Liver (tissue), 9 donors: ENCODE measurements around the gene LOXHD1. TPM values are rescaled to one million over a fixed set of nuclear protein-coding genes. Genes with fewer than 3 reads are reported as not detected.

ENCODE experiments used
- DNase-seq: peaks from one replicate; pipeline ENCODE4 v3.0.0-alpha.2; 2017; ENCODE audit warnings: low spot score
- H3K27ac ChIP-seq, 2 donors: one replicate each; pipeline ENCODE4 v1.7.0; 2013; ENCODE audit warnings: inconsistent platforms in 2 of 2, low read length in 2 of 2, control low read depth in 1 of 2, low read depth in 1 of 2, mild to moderate bottlenecking in 1 of 2
- H3K27me3 ChIP-seq, 4 donors: one replicate each; pipeline versions ENCODE4 v1.6.1 to v1.7.0; 2013; ENCODE audit warnings: low read length in 3 of 4, inconsistent platforms in 1 of 4, mild to moderate bottlenecking in 1 of 4, moderate library complexity in 1 of 4; ENCODE audit not compliant: control insufficient read depth in 4 of 4, insufficient read depth in 4 of 4
- H3K36me3 ChIP-seq, 4 donors: one replicate each; pipeline versions ENCODE4 v1.6.1 to v1.7.0; 2013; ENCODE audit warnings: low read length in 3 of 4, mild to moderate bottlenecking in 3 of 4, low read depth in 1 of 4, moderate library complexity in 1 of 4; ENCODE audit not compliant: control insufficient read depth in 4 of 4, insufficient read depth in 3 of 4
- H3K4me1 ChIP-seq, 4 donors: one replicate each; pipeline versions ENCODE4 v1.6.1 to v1.7.0; 2013; ENCODE audit warnings: low read length in 3 of 4, mild to moderate bottlenecking in 3 of 4, moderate library complexity in 1 of 4; ENCODE audit not compliant: control insufficient read depth in 4 of 4, insufficient read depth in 4 of 4
- H3K4me3 ChIP-seq, 3 donors: one replicate each; pipeline versions ENCODE4 v1.6.1 to v1.7.0; 2013; ENCODE audit warnings: low read length in 3 of 3, control low read depth in 1 of 3, low read depth in 1 of 3, mild to moderate bottlenecking in 1 of 3
- H3K9ac ChIP-seq, 2 donors: one replicate each; pipeline ENCODE4 v1.7.0; 2013; ENCODE audit warnings: low read length in 2 of 2, mild to moderate bottlenecking in 2 of 2, moderate library complexity in 2 of 2, control low read depth in 1 of 2, low read depth in 1 of 2
- H3K9me3 ChIP-seq, 4 donors: one replicate each; pipeline versions ENCODE4 v1.6.1 to v1.7.0; 2013; ENCODE audit warnings: low read length in 3 of 4; ENCODE audit not compliant: control insufficient read depth in 4 of 4
- CTCF ChIP-seq: fragments of 150-350 bp; IDR thresholded peaks from 2 replicates; pipeline ENCODE4 v1.5.1; 2017; ENCODE audit warnings: improper control_type of control experiment, low read depth, low read length; ENCODE audit not compliant: missing input control
- EGR1 ChIP-seq, 2 donors: IDR thresholded peaks; 2 replicates each; pipeline ENCODE4 v1.6.1; 2016 to 2018; ENCODE audit warnings: antibody characterized with exemption in 2 of 2, low read depth in 2 of 2
- GABPA ChIP-seq, 2 donors: IDR thresholded peaks in 1 of 2; conservative IDR thresholded peaks in 1 of 2; 2 replicates each; pipeline ENCODE4 v1.6.1; 2016; ENCODE audit warnings: antibody characterized with exemption in 2 of 2, mild to moderate bottlenecking in 1 of 2, moderate library complexity in 1 of 2
- HNF4A ChIP-seq, 2 donors: conservative IDR thresholded peaks; 2 replicates each; pipeline ENCODE4 v1.6.1; 2016; ENCODE audit warnings: antibody characterized with exemption in 2 of 2, mild to moderate bottlenecking in 2 of 2
- HNF4G ChIP-seq: IDR thresholded peaks from 2 replicates; pipeline ENCODE4 v1.6.1; 2016; ENCODE audit warnings: antibody characterized with exemption
- JUND ChIP-seq, 2 donors: IDR thresholded peaks; 2 replicates each; pipeline ENCODE4 v1.6.1; 2016; ENCODE audit warnings: antibody characterized with exemption in 2 of 2
- NR2F2 ChIP-seq: IDR thresholded peaks from 2 replicates; pipeline ENCODE4 v1.6.1; 2016; ENCODE audit warnings: antibody characterized with exemption
- RAD21 ChIP-seq, 2 donors: IDR thresholded peaks; 2 replicates each; pipeline ENCODE4 v1.6.1; 2016; ENCODE audit warnings: antibody characterized with exemption in 2 of 2, mild to moderate bottlenecking in 2 of 2
- REST ChIP-seq: IDR thresholded peaks from 2 replicates; pipeline ENCODE4 v1.6.1; 2016; ENCODE audit warnings: antibody characterized with exemption, mild to moderate bottlenecking
- YY1 ChIP-seq: IDR thresholded peaks from 2 replicates; pipeline ENCODE4 v1.6.1; 2016; ENCODE audit warnings: antibody characterized with exemption, mild to moderate bottlenecking
- ZBTB33 ChIP-seq: IDR thresholded peaks from 2 replicates; pipeline ENCODE4 v1.6.1; 2016; ENCODE audit warnings: antibody characterized with exemption
- WGBS: extraction: QIAGEN DNeasy Blood & Tissue Kit; methylation state at CpG from one replicate; pipeline ENCODE4 v1.1.7; 2013; 5-methylcytosine and 5-hydroxymethylcytosine counted together
- polyA plus RNA-seq, 2 donors: library from polyadenylated mRNA; stranded (reverse) in 1 of 2; unstranded in 1 of 2; fragments of 200-250 nt in 1 of 2; fragments of >200 nt in 1 of 2; fragmentation: Nextera tagmentation in 1 of 2; extraction: Ambion mirVana in 1 of 2; gene quantifications; one replicate each; pipeline versions ENCODE4 v1.2.1 to v1.2.3, GENCODE V29; 2013 to 2015
- total RNA-seq, 2 donors: library from RNA; depleted of rRNA; stranded (reverse); fragments of >200 nt; gene quantifications; one replicate each; pipeline ENCODE4 v1.2.3, GENCODE V29; 2014
- donor health status: healthy.
- donor health status: healthy.
- donor health status: healthy.
- donor health status: healthy.
- donor health status: healthy.

Gene LOXHD1
- total and polyA plus RNA-seq, 4 donors = 0.09 to 0.25 TPM; not detected in 2

- Histone ChIP-seq H3K9ac (no peak overlapping the region), H3K36me3 (no peaks in the 10 kb centered on the region), H3K27ac (no peak overlapping the region), H3K4me3 (no peak overlapping the region), H3K9me3 (no peaks in the 10 kb centered on the region), H3K27me3 (peaks cover 0 to 3% (median 0%) of the 10 kb centered on the region in 4 donors), H3K4me1 (no peaks in the 10 kb centered on the region)
- DNase-seq = no peak
- TF ChIP-seq GABPA (IDR thresholded peaks at IDR 0.05 in 1 of 2, conservative IDR thresholded peaks at IDR 0.05 in 1 of 2) (no peak), NR2F2 (no peak)
- WGBS = 82% methylated on average over 11 of the region's 11 CpGs
Measured at GRCh38 chr18:46488471-46489213, 168.4 kb downstream of the LOXHD1 start.

- peaks cover 0 to 3% (median 0%) of the 10 kb centered on the region in 4 donors for H3K27me3 ChIP-seq
- WGBS = 25% methylated on average over 2 of the region's 2 CpGs
- DNase-seq = no peak
- no peak overlapping the region for H3K4me3 ChIP-seq
- no peak for TF ChIP-seq EGR1 (IDR thresholded peaks at IDR 0.05; ENCODE audit: low read depth in 2 of 2)
- no peak for TF ChIP-seq CTCF
- TF ChIP-seq RAD21 (IDR thresholded peaks at IDR 0.05) = no peak
- TF ChIP-seq YY1 = no peak
- H3K27ac ChIP-seq = no peak overlapping the region
- H3K4me1 ChIP-seq = no peaks in the 10 kb centered on the region
- peaks cover 0 to 3% (median 0%) of the 10 kb centered on the region in 4 donors for H3K9me3 ChIP-seq
- no peaks in the 10 kb centered on the region for H3K36me3 ChIP-seq
- no peak overlapping the region for H3K9ac ChIP-seq
Measured at GRCh38 chr18:46485675-46486194, 171.3 kb downstream of the LOXHD1 start.

GRCh38 chr18:46484971-46485370 is 172.0 kb downstream of the LOXHD1 start:
- TF ChIP-seq REST (no peak), NR2F2 (no peak), GABPA (IDR thresholded peaks at IDR 0.05 in 1 of 2, conservative IDR thresholded peaks at IDR 0.05 in 1 of 2) (no peak), HNF4G (no peak), HNF4A (conservative IDR thresholded peaks at IDR 0.05) (no peak), JUND (IDR thresholded peaks at IDR 0.05) (no peak), ZBTB33 (no peak)
- 34% methylated on average over 16 of the region's 16 CpGs for WGBS
- Histone ChIP-seq H3K4me1 (no peaks in the 10 kb centered on the region), H3K9me3 (peaks cover 0 to 3% (median 0%) of the 10 kb centered on the region in 4 donors), H3K36me3 (no peaks in the 10 kb centered on the region), H3K9ac (no peak overlapping the region), H3K27me3 (peaks cover 0 to 3% (median 0%) of the 10 kb centered on the region in 4 donors), H3K27ac (no peak overlapping the region), H3K4me3 (no peak overlapping the region)
- no peak for DNase-seq
